Hematopoietic multipotent progenitor cell treated with erythropoietin and hydrocortisone succinate and interleukin-3 and kit ligand, for 6 days (in vitro differentiated cells): Measurements from ENCODE around the gene COPS8.

Experiments
- DNase-seq: peaks from one replicate; pipeline ENCODE4 v3.0.0-alpha.2; 2015

COPS8 gene

DNA sequence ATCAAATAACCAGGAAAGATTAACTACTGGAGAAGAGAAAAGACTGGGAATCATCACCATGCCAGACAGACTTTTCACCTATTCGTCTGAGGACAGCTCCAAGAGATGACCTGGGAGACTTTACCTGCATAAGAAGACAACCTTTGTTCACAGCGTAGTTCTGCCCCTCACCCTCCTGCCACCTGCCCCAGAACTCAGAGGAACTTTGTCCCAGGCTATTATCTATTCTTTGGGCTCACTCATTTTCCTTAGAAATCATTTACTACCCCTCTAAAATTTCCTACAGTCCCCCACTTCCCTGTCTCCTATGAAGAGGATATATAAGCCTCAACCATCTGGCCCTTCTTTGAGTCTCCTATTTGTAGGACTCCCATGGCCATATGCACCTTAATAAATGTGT is 19.3 kb upstream of the COPS8 start:
- DNase-seq: no peak

- DNase-seq: no peak
Measured at GRCh38 chr2:237068005-237068576, 17.6 kb upstream of the COPS8 start.

DNA sequence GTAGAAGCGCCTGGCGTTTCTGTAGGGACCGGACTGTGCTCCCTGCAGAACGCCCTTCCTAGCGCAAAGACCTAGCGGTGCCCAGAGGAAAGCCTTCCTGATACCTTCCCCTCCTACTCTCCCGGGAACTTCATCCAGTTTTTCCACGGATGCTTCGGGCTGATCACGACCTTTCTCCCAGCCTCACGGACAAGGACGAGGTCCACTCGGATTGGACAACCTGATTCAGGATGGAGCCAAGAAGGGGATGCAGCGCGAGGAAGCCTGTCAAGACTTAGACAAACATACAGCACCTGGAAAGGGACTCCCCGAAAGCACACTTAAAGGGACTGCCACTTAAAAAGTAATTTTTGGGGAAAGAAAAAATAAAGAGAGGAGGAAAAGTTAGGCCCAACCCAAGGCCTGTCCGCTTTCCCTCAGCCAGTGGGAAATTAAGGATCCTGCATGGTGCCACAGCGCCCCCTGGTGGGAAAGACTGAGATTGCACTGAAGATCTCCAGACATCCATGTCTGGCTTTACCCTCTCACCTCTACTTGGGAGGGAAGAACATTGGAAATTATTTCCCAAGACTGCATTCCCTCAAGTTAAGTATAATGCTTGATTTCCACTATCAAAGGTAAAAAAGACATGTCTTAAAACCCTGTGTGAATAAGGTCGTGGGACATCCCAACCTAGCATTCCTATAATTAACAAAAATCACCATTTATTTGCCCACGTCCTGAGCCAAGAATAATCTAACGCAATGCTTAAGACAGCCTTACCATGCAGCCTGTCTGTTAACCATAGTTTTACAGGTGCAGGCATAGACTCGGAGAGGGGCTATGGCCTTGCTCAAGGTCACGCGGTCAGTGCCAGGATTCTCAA is 13.4 kb upstream of the COPS8 start:
- peak; percentile 68 for DNase-seq

DNA sequence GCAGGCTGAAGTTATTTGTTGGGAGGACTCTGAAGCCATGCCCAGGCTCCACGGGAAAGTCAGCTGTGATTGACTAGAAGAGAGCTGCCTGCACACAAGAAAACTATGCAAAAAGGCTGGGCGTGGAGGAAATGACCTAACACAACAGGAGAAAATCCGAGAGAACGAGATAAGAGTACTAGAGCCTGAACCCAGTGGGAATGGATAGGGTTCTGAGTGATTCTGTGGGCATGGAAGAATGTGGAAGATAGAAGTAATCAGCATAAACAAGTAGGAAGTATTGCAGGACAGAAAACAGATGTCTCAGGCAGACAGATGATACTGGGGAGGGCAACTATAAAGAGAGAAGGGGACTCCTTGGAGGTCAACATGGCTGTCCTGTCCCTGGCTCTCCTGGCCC is 12.1 kb upstream of the COPS8 start:
- no peak for DNase-seq

- DNase-seq: no peak
Measured at GRCh38 chr2:237074211-237074993, 11.3 kb upstream of the COPS8 start.

DNA sequence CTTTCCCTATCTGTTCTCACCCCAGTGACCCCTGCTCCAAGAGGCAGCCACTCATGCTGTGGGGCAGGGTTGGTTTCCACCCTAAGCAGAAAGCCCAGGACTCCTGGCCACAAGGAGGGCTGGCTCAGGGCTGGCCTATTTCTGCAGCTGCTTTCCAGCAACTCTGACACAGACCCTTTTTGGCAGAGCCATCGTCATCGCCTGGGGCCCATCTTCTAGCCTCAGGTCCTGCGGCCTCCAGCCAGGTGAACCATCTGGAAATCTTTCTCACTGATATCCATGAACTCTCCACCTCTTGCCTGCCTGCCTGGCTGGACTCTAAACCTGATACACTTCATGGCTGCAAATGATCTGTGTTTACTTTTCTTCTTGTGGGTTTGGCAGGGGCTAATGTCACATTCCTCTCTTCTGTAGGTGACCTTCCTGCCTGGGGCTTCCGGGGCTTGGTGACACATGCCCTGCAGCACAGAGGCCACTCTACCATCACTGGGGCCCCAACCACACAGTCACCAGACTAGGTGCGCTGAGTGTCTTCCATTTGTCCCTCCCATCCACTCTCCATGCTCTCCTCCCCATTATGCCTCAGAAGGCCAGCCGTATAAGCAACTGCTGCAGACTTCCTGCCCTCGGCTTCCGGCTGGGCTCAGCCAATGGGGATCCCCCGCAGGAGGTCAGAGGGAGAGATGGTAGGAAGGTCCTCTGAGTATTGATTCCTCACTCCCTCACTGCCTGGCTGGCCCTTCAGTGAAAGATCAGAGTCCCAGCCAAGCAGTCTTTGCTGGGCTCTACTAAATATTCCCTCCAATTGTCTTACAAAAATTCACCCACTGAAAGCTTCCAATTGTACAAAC is 9.7 kb upstream of the COPS8 start:
- DNase-seq: no peak

DNA sequence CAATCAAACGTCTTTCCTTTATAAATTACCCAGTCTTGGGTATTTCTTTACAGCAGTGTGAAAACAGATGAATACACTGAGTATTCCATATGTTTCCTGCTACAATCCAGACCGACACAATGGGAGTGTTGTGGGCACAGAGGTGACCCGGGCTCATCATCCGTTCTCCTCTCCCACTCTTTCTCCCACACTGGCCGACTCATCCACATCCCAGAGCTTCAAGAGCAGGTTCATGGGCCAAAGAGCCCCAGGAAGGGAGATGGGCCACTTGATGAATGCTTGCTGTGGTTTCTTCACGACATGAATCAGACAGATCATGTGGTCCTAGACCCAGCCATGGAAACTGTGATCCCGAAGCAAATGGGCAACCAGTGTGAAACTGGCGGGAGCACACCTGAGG is 4.1 kb upstream of the COPS8 start:
- DNase-seq: no peak

- no peak for DNase-seq
Measured at GRCh38 chr2:237083026-237083425, 2.7 kb upstream of the COPS8 start.

- DNase-seq: no peak
Measured at GRCh38 chr2:237084444-237084843, 1.2 kb upstream of the COPS8 start.

- no peak for DNase-seq
Measured at GRCh38 chr2:237090906-237091305, 5.2 kb downstream of the COPS8 start.

DNA sequence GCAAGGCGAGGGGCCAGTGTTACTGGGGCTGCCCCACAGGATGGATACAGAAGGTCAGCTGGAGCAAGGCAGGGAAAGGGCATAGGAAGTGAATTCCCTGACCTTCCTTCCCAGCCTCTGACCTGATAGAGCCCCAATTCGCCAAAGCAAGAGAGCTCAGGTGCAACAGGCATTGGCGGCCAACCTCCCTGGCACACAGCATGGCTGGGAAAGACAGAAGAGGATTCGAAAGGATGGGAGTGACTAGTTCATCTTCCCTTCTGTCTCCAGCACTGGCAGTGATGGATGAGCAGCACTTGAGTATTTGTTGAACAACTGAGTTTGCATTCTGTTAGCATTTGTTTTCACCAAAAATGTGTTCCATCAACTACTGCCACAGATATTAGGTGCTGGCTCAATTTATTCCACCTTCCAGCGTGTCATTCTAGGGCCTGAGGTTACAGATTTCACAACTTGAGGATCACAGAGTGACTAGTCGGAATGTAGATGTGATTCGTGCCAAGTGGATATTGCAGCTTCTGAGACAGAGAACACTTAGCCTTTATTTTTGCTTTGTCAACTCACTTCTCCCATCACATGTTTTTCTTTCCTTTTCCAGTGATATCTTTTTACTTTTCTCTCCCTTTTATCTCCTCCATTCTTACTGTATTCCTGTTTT is 6.2 kb downstream of the COPS8 start:
- no peak for DNase-seq

GRCh38 chr2:237092506-237092905 is 6.8 kb downstream of the COPS8 start:
- no peak for DNase-seq

DNA sequence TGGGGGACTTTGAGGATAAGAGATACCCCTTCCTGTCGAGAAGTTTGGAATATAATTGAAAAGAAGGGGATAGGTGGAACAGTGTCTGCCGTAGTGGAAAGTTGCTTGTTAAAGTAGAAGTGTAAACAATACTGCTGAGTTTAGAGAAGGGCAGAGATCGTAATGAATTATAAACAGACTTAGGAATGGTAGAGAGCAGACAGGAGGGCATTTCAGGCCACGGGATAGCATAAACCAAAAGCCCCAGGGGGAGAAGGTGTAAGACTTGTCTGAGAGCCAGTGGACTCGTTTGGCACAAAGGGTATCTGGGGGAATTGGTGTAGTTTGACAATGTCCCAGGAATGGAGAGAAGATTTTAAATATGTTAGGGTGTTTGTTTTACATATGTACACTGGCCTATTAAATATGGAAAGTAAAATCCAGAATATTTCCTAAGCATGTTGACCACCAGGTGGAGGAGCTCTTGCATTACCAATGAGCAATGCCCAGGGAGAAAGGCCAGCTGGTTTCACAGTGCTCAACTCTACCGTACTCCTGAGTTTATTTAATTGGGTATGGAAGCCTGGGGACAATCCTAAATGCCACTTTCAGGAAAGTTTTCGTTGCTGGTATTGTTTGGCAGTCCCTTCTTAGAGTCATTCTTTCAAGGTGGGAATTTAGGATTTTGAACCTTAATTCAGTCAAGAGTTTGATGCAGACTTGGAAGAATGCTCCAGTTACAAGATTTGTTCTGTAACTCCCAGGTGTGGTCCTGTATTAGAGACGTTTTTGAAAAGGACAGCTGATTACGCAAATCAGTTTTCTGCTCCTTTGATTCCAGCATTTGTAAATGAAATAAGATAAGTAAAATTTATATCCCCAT is 7.5 kb downstream of the COPS8 start:
- DNase-seq: peak; percentile 21

DNA sequence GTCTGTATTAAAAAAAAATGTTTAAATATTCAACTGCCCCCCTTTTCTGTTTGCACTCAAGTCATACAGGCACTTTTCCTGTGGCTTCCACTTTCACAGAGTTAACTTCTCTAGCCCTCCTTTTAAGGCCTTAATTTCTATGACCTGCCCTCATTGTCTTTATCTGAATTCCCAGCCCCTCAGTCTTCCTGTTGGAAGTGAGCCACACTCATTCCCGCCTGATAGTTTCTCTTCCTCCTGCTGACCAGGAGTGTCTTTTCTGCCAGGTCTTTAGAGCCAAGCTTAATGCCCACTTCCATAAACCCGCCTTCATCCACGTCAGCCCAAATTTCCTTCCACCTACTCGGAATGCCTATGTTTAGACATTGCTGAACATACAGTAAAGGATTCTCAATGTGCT is 10.5 kb downstream of the COPS8 start:
- no peak for DNase-seq

- DNase-seq: no peak
Measured at GRCh38 chr2:237096911-237097310, 11.2 kb downstream of the COPS8 start.

GRCh38 chr2:237097326-237097910 is 11.7 kb downstream of the COPS8 start:
- no peak for DNase-seq

- DNase-seq: no peak
Measured at GRCh38 chr2:237097911-237098702, 12.4 kb downstream of the COPS8 start.

- no peak for DNase-seq
Measured at GRCh38 chr2:237099804-237100203, 14.1 kb downstream of the COPS8 start.

- DNase-seq: no peak
Measured at GRCh38 chr2:237101118-237101979, 15.7 kb downstream of the COPS8 start.
